ENCODE results near the gene ELOVL7.
"Not testable (repeated sequence)": the region's sequence is repeated elsewhere in the genome, so short reads cannot be mapped to it uniquely, and the experiment has no call there.

ELOVL7 gene

DNA sequence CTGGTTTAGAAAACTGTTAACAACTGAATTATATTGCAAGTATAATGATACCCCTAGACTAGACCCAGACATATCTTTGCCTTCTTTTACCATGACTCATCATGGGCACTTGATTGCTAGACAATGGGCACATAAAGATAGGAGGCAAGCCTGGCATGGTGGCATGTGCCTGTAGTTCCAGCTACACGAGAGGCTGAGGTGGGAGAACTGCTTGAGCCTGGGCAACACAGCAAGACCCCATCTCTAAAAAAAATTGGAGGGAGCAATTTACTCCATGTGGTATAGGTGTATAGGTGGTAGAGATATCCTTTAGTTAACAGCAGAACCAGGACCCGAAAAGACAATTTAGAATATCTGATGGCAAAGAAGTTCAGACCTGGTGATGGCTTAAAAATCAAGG is 51.6 kb downstream of the ELOVL7 start:
- DNase-seq (ENCODE audit: low spot score), result no peak

DNA sequence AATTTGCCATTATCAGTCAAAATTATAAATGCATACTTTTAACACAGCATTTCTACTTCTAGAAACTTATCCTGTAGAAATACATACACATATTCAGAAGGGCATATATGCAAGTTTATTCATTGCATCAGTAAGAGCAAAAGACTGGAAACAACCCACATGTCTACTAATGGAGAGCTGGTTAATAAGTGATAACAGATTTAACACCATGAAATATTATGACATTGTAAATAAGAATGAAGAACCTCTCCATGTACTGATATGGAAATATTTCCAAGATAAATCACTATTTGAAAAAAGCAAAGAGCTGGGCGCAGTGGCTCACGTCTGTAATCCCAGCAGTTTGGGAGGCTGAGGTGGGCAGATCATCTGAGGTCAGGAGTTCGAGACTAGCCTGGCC is 54.5 kb downstream of the ELOVL7 start:
- no peak for DNase-seq (ENCODE audit: low spot score)

DNA sequence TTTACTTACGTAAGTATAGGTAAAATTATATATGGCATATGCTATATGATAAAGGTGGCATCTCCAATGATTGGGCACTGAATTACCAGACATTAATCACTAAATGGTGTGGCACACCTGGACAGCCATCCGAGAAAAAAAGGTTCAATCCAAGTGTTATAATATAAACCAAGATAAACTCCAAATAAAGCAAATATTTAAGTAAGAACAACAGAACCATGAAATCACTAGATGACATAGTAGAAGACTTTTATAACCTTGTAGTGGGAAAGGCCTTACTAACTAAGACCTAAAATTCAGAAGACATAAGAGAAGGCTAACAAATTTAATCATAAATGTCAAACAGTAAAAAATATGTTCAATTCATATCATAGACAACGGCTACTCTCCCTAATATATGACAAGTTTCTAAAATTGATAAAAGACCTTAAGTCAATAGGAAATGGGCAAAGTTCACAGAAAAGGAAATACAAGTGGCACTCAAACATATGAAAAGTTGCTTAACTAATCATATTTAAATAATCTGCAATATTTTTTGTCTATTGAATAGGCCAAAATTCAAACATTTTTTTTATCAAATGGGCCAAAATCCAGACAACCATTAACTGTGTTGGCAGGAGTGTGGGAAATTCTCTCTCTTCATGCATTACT is 55.1 kb downstream of the ELOVL7 start:
- DNase-seq (ENCODE audit: low spot score), result no peak

DNA sequence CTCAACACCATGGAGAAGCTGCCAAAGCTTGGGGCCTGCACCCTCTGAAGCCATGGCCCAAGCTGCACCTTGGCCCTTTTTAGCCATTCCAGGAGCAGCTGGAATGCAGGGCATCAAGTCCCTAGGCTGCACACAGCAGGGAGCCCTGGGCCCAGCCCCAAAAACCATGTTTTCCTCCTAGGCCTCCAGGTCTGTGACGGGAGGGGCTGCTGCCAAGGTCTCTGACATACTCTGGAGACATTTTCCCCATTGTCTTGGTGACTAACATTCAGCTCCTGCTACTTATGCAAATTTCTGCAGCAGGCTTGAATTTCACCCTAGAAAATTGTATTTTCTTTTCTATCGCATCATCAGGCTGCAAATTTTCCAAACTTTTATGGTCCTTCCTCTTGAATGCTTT is 64.6 kb downstream of the ELOVL7 start:
- no peak for DNase-seq (ENCODE audit: low spot score)

DNA sequence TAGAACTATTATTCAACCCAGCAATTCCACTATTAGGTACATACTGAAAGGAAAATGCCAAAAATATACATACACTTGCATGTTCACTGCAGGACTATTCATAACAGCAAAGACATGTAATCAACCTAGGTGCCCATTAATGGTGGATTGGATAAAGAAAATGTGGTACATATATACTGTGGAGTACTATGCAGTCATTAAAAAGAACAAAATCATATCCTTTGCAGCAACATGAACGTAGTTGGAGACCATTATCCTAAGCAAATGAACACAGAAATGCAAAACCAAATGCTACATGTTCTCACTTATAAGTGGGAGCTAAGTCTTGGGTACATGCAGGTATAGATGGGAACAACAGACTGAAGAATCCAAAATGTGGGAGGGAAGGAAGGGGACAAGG is 67.7 kb downstream of the ELOVL7 start:
- no peak for DNase-seq (ENCODE audit: low spot score)

DNA sequence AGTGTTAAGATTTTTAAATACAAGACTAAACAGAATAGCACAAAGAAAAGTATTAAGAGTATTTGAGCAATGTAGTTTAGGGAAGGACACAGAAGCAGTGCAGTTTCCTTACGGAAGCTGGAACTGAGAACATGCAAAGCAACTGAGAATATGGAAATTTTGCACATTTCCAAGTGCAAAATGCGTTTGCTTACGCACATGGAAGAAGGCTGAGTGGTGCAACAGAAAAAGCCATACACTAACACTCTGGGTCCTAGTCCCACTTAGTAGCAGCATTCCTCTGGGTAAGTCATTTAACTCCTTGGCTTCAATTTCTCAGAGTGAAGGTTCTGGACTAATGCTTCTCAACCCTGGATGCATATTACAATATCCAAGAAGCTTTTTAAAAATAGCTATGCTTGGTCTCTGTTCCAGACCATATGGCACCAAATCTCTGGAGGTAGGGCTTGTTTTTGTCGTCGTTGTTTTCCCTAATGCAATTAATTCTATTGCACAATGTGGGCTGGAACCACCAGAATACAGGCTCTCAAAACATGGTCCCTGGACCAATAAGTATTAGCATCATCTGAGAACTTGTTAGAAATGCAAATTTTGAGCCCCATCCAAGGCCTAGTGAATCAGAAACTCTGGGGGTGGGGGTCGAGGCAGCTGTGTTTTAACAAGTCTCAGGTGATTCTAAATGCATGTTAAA is 78.9 kb downstream of the ELOVL7 start:
- DNase-seq (ENCODE audit: low spot score), result no peak

DNA sequence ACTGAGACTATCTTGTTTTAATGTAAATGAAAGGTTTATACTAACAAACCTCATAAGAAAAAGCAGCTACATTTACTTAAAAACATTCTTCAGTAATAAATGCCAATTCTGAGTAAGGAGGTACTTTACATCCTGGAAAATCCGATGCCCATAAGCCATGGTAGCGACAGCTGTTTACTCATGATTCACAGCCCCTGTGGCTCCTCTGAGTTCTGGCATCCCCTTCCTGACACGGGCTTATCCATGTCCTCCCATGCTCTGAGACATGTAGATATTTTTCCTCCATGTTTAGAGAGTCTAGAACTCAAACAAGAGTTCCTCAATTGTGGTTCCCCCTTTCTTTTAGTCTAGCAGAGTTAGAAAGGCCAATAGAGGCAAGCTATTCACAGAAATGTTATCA is 81.0 kb downstream of the ELOVL7 start:
- DNase-seq (ENCODE audit: low spot score), result no peak

DNA sequence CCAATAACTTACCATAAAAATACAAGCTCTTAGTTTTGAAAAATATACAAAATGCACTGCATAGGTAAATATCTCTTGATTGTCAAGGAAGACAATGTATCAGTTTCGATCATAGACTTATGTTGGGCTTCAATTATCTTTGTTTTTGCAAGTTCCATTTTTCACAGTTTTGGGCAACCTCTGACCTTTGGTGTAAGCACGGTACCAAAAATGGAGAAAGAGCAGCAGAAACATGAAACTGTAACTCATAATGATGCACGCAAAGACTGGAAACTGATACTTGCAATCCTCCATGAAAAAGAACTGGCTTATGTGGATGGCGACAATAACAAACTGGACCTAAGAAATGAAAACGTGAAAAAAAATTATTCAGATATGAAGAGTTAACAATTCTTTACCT is 89.6 kb downstream of the ELOVL7 start:
- no peak for DNase-seq (ENCODE audit: low spot score)

DNA sequence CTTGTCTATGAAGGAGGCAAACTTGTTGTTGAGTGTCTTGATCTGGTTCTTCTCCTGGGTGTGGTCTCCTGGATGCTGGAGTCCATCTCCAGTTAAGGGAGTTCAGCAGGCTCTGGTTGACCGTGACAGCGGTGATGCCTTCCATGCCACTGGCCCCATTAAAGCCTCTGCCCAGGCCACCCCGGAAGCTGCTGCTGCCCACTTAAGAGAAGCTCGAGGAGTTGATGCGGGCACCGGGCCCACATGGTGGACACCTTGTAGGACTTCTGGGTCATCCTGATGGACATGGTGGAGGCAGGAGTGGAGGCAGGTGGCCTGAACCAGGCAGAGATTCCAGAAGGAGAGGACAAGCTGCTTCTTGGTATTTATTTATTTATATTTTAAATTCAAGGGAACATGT is 99.4 kb downstream of the ELOVL7 start:
- no peak for DNase-seq (ENCODE audit: low spot score)

DNA sequence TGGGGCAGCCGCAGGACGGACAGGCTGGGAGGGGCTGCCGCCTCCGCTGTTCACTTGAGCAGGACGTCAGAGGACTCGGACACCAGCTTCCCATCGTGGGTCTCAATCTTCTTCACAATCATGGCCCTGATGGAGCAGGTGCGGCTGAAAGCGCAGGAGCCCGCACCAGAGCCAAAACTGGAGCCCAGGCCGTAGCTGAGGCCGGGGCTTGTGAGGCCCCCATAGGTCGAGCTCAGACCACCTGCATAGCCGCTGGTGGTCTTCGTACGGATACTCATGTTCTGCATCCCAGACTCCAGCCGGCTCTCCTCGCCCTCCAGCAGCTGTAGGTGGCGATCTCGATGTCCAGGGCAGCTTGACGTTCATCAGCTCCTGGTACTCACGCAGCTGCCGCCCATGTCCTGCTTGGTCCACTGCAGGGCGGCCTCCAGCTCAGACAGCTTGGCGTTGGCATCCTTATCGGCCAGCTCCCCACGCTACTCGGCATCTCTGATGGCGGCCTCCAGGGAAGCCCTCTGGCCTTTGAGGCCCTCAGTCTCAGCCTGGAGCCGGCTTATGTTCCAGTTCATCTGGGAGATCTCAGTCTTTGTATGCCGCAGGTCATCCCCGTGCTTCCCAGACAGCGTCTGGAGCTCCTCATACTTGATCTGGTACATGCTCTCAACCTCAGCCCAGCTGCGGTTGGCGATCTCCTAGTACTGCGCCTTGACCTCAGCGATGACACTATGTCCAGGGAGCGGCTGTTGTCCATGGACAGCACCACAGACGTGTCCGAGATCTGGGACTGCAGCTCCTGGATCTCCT is 100.4 kb downstream of the ELOVL7 start:
- DNase-seq (ENCODE audit: low spot score), result no peak

DNA sequence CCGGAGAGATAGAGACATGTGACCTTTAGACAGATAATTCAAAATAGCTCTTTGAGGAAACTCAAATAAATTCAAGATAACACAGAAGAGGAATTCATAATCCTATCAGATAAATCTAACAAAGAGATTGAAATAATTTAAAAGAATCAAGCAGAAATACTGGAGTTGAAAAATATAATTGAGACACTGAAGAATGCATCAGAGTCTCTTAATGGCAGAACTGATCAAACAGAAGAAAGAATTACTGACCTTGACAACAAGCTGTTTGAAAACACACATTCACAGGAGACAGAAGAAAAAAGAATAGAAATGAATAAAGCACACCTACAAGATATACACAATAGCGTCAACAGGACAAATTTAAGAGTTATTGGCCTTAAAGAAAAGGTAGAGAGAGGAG is 103.7 kb downstream of the ELOVL7 start:
- DNase-seq (ENCODE audit: low spot score), result no peak

DNA sequence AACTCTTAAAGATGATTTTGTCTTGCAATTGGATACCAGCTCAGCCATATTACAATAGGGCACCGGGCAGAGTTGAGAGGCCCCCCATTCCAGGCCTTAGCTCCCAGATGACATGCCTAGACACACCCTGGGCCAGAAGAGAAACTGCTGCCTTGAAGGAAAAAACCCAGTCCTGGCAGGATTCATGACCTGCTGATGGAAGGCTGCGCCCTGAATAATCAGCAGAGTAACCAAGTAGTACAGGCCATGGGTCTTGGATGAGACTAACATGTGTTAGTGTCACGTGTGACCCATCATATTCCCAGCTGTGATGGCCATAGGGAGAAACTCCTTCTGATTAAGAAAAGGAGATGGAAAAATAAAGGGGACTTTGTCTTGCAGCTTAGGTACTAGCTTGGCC is 105.1 kb downstream of the ELOVL7 start:
- DNase-seq (ENCODE audit: low spot score), result no peak

DNA sequence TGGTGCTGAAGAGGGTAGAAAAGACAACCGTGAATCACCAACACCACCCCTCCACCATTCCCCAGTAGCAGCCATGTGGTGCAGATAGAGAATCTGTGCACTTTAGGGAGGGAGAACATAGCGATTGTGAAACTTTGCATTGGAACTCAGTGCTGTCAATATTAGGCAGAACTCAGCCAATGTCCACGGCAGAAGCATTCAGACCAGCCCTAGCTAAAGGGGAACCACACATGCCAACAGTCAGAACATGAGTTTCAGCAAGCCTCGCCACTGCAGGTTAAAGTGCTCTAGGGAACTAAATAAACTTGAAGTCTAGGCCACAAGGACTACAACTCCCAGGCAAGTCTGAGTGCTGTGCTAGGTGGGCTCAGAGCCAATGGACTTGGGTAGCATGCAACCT is 105.6 kb downstream of the ELOVL7 start:
- no peak for DNase-seq (ENCODE audit: low spot score)

DNA sequence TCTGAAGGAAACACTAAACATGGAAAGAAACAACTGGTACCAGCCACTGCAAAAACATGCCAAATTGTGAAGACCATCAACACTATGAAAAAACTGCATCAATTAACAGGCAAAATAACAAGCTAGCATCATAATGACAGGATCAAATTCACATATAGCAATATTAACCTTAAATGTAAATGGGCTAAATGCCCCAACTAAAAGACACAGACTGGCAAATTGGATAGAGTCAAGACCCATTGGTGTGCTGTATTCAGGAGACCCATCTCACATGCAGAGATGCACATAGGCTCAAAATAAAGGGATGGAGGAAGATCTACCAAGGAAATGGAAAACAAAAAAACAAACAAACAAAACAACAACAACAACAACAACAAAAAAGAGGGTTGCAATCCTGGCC is 113.2 kb downstream of the ELOVL7 start:
- DNase-seq (ENCODE audit: low spot score), result not testable (repeated sequence)

DNA sequence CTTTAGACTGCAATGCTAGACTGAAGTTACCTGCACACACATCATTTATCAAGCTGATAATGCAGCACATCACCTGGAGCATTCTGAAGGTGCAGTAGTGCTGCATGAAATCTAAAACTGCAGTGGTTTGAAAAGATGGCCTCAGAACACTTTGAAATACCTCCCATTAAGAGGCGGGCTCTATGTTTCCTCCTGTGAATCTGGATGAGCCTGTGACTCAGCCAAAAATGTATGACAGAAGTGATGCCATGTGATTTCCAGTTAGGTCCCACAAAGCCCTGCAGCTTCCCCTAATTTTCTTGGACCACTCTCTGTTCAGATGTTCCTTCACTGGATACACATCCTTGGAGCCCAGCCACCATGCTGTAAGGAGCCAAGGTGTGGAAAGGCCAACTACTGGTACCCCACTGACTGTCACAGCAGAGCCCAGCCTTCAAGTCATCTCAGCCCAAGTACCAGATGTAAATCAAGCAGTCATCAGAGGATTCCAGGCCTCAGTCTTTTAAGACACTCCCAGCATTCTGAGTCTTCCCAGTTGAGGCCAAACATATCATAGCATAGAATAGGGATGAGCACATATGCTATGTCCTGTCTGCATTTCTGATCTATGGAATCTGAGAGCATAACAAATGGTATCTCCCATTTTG is 116.9 kb downstream of the ELOVL7 start:
- no peak for DNase-seq (ENCODE audit: low spot score)

DNA sequence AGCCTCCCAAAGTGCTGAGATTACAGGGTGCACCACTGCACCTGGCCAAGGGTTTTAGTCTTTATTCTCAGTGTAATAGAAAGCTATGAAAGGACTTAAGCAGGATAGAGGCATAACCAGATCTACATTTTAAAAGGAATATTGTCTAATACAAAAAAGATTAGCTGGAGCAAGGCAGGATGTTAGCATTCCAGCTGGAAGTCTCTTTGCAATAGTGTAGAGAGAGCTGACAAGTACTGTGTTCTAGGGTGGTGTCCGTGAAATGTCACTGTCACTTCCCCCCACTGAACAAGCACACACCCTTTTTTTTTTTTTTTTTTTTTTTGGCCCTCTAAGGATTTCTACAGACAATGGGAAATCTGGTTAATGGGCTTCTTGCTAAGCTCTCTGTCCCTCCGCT is 119.9 kb downstream of the ELOVL7 start:
- DNase-seq (ENCODE audit: low spot score), result no peak

DNA sequence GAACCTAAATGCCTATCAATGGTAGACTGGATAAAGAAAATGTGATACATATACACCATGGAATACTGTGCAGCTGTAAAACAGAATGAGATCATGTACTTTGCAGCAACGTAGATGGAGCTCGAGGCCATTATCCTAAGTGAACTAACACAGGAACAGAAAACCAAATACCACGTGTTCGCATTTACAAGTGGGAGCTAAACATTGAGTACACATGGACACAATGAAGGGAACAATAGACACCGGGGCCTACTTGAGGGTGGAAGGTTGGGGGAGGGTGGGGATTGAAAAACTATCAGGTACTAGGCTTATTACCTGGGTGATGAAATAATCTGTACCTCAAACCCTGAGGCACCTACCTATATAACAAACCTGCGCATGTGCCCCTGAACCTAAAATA is 121.7 kb downstream of the ELOVL7 start:
- no peak for DNase-seq (ENCODE audit: low spot score)

DNA sequence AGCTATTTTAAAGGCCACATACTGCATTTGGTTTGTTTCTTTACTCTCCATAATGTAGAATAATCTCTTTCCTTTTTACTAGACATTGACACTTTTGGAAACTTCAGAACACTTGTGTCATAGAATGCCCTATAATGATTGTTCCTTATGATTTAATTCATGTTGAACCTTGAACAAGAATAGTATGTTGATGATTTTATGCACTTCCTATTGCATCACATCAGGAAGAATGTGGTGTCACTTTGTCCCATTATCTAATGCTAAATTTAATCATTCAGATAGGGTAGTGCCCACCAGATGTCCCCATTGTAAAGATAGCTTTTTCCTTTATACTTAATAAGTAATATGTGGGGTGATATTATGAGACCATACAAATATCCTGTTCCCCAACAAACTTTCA is 124.7 kb downstream of the ELOVL7 start:
- no peak for DNase-seq (ENCODE audit: low spot score)

DNA sequence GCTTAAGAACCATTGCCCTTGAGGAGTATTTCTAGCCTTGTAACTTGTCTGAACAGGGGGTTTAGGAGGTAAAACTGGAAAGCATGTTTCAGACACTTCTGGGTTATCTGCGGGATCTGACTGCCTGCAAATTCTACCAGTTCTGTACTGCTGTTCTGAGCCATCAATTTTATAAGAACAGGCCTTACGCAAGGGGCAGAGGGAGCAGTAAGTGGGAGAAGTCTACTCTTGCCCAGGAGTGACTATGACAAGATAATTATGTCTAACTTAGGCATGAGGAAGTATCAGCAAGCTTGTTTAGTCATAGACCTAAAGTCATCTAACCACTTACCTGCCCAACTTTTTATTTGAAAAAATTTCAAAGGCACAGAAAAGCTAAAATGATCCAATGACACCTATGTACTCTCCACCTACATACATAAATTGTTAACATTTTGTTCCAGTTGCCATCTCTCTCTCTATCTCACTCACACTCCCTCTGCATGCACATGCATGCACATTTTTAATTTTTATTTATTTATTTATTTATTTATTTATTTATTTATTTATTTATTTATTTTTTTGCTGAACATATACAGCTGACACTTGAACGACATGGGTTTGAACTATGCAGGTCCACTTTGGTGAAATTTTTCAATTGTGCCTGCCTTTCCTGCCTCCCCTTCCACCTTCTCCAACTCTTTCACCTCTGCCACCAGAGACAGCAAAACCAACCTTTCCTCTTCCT is 125.7 kb downstream of the ELOVL7 start:
- DNase-seq (ENCODE audit: low spot score), result no peak

DNA sequence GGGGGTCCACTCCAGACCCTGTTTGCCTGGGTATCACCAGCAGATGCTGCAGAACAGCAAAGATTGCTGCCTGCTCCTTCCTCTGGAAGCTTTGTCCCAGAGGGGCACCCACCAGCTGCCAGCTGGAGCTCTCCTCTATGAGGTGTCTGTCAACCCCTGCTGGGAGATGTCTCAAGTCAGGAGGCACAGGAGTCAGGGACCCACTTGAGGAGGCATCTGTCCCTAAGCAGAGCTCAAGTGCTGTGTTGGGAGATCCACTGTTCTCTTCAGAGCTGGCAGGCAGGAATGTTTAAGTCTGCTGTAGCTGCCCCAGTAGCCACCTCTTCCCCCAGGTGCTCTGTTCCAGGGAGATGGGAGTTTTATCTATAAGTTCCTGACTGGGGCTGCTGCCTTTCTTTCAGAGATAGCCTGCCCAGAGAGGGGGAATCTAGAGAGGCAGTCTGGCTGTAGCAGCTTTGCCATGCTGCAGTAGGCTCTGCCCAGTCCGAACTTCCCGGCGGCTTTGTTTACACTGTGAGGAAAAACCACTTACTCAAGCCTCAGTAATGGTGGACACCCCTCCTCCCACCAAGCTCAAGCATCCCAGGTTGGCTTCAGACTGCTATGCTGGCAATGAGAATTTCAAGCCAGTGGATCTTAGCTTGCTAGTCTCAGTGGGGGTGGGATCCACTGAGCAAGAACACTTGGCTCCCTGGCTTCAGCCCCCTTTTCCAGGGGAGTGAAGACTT is 128.7 kb downstream of the ELOVL7 start:
- not testable (repeated sequence) for DNase-seq (ENCODE audit: low spot score)

DNA sequence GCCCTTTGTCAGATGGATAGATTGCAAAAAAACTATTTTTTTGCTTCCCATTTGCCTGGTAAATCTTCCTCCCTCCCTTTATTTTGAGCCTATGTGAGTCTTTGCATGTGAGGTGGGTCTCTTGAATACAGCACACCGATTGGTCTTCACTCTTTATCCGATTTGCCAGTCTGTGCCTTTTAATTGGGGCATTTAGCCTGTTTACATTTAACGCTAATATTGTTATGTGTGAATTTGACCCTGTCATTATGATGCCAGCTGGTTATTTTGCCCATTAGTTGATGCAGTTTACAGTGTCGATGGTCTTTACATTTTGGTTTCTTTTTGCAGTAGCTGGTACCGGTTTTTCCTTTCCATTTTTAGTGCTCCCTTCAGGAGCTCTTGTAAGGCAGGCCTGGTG is 131.1 kb downstream of the ELOVL7 start:
- no peak for DNase-seq (ENCODE audit: low spot score)

Data from HuH-7 (cell line).